A549 (cell line): ENCODE results near the gene QSOX1.

Experiments used
- CBX2 ChIP-seq: fragments of 200-600 bp; sonication (generic); IDR thresholded peaks from 2 replicates; pipeline ENCODE4 v1.6.1; 2016; ENCODE audit warnings: low read depth, mild to moderate bottlenecking, borderline replicate concordance
- CTCF ChIP-seq: fragments of >200 bp; sonication (Bioruptor Twin); formaldehyde crosslinking; IDR thresholded peaks from 3 replicates; pipeline ENCODE4 v1.5.1; 2016
- MAX ChIP-seq: IDR thresholded peaks from 2 replicates; pipeline ENCODE4 v1.6.1; 2012
- POLR2A ChIP-seq: IDR thresholded peaks from 2 replicates; pipeline ENCODE4 v1.6.1; 2012; ENCODE audit warnings: mild to moderate bottlenecking, low read length
- ZNF302 ChIP-seq: fragments of 250-450 bp; sonication (Bioruptor Pico); IDR thresholded peaks from 2 replicates; pipeline ENCODE4 v1.9.0; 2021; ENCODE audit warnings: inconsistent platforms, mild to moderate bottlenecking, moderate library complexity

GRCh38 chr1:180248176-180248575 lies 93.5 kb downstream of the QSOX1 start:
- TF ChIP-seq POLR2A (no peak), CTCF (no peak), CBX2 (no peak), MAX (no peak), ZNF302 (no peak)
